ENCODE data around the gene CAVIN3. TPM values are rescaled to one million over a fixed set of nuclear protein-coding genes. Genes with fewer than 3 reads are reported as not detected.

Gene CAVIN3
- total and polyA plus RNA-seq, 10 donors = 10.5 to 42.9 (median 33.5) TPM

DNA sequence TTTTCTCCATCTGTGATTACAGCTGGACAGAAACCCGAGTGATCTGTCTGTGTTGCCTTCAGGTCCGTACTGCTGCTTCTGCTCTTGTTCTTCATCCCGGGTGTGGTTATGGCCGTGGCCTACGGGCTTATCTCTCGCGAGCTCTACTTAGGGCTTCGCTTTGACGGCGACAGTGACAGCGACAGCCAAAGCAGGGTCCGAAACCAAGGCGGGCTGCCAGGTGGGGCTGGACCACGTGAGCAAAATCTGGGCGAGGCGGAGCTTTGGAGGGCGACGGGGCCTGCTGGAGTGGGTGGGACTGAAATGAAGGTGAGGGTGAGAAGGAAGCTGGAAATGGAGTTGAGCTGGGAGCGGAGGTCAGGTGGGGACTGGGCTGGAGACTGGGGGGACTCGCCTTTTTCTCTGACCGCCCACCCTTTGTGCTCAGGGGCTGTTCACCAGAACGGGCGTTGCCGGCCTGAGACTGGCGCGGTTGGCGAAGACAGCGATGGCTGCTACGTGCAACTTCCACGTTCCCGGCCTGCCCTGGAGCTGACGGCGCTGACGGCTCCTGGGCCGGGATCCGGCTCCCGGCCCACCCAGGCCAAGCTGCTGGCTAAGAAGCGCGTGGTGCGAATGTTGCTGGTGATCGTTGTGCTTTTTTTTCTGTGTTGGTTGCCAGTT, 49.6 kb downstream of the CAVIN3 start:
- Histone ChIP-seq H3K4me1 (no peaks in the 10 kb centered on the region), H3K9me3 (no peaks in the 10 kb centered on the region), H3K36me3 (no peaks in the 10 kb centered on the region), H3K27ac (no peak overlapping the region), H3K27me3 (replicated peaks in 1 of 7) (peaks cover 0 to 40% (median 0%) of the 10 kb centered on the region in 7 donors), H3K4me3 (peak overlapping the region in 1 of 8 donors; percentile 18)
- intact Hi-C loops (cut with DNase I; ENCODE audit: low total_unique reads) = no loop called here
- TF ChIP-seq POLR2A (IDR thresholded peaks at IDR 0.05) (no peak), POLR2AphosphoS5 (IDR thresholded peaks at IDR 0.05) (no peak)
- TF ChIP-seq, protein P1, sequence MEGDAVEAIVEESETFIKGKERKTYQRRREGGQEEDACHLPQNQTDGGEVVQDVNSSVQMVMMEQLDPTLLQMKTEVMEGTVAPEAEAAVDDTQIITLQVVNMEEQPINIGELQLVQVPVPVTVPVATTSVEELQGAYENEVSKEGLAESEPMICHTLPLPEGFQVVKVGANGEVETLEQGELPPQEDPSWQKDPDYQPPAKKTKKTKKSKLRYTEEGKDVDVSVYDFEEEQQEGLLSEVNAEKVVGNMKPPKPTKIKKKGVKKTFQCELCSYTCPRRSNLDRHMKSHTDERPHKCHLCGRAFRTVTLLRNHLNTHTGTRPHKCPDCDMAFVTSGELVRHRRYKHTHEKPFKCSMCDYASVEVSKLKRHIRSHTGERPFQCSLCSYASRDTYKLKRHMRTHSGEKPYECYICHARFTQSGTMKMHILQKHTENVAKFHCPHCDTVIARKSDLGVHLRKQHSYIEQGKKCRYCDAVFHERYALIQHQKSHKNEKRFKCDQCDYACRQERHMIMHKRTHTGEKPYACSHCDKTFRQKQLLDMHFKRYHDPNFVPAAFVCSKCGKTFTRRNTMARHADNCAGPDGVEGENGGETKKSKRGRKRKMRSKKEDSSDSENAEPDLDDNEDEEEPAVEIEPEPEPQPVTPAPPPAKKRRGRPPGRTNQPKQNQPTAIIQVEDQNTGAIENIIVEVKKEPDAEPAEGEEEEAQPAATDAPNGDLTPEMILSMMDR (IDR thresholded peaks at IDR 0.05 in 8 of 11, conservative IDR thresholded peaks at IDR 0.05 in 3 of 11) = no peak
- 63 to 90% (median 83%) methylated on average over 31 to 41 of the region's 41 CpGs for WGBS, 5 donors
- DNase-seq = no peak

DNA sequence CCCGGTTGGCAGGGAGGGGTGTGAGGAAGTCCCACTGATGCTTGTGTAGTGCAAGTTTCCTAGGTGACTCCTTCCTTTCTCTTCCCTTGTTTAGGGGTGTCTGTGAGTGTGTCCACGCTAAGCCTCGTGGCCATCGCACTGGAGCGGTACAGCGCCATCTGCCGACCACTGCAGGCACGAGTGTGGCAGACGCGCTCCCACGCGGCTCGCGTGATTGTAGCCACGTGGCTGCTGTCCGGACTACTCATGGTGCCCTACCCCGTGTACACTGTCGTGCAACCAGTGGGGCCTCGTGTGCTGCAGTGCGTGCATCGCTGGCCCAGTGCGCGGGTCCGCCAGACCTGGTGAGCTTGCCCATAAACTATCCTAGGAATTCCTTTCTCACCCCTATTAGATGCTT, 50.3 kb downstream of the CAVIN3 start:
- H3K27me3 ChIP-seq (replicated peaks in 1 of 7) = peaks cover 0 to 41% (median 0%) of the 10 kb centered on the region in 7 donors
- intact Hi-C loops (cut with DNase I; ENCODE audit: low total_unique reads) = no loop called here
- WGBS, 5 donors = 79 to 93% (median 83%) methylated on average over 20 to 24 of the region's 24 CpGs
- no peaks in the 10 kb centered on the region for H3K4me1 ChIP-seq
- H3K27ac ChIP-seq = no peak overlapping the region
- H3K36me3 ChIP-seq = no peaks in the 10 kb centered on the region
- DNase-seq = peak; percentile 79
- TF ChIP-seq POLR2A (IDR thresholded peaks at IDR 0.05) (no peak), POLR2AphosphoS5 (IDR thresholded peaks at IDR 0.05) (no peak)
- TF ChIP-seq, protein P1 (IDR thresholded peaks at IDR 0.05 in 8 of 11, conservative IDR thresholded peaks at IDR 0.05 in 3 of 11) = peak in 1 of 11 experiments; percentile 41
- H3K4me3 ChIP-seq = no peak overlapping the region
- H3K9me3 ChIP-seq = no peaks in the 10 kb centered on the region

Other genes with a start within 250 kb of the CAVIN3 start
- gene OR56B4, start 212.8 kb downstream of the CAVIN3 start, total RNA-seq = not detected
- not detected for gene OR56B4, start 212.8 kb downstream of the CAVIN3 start, polyA plus RNA-seq
- gene OR52B2, start 150.2 kb downstream of the CAVIN3 start, total RNA-seq = 1 to 10 TPM in 1 of 7 donors, not detected in 6; 1.2 TPM
- not detected for gene OR52B2, start 150.2 kb downstream of the CAVIN3 start, polyA plus RNA-seq
- not detected for gene OR52W1, start 121.3 kb downstream of the CAVIN3 start, total RNA-seq
- not detected for gene OR52W1, start 121.3 kb downstream of the CAVIN3 start, polyA plus RNA-seq
- gene C11orf42, start 114.9 kb downstream of the CAVIN3 start, total RNA-seq = not detected
- gene C11orf42, start 114.9 kb downstream of the CAVIN3 start, polyA plus RNA-seq = not detected
- 10 to 100 TPM; 36.3 to 77.6 (median 41.1) TPM for gene FHIP1B, start 85.9 kb downstream of the CAVIN3 start, total RNA-seq
- gene FHIP1B, start 85.9 kb downstream of the CAVIN3 start, polyA plus RNA-seq = 10 to 100 TPM; 14.9 to 41.6 (median 39.1) TPM
- under 1 TPM in 5 of 7 donors, not detected in 2; 0.23 to 0.60 (median 0.33) TPM for gene CNGA4, start 81.4 kb downstream of the CAVIN3 start, total RNA-seq
- gene CNGA4, start 81.4 kb downstream of the CAVIN3 start, polyA plus RNA-seq = under 1 TPM; 0.06 to 0.29 (median 0.09) TPM
- gene CCKBR, start 60.7 kb downstream of the CAVIN3 start, total RNA-seq = not detected
- gene CCKBR, start 60.7 kb downstream of the CAVIN3 start, polyA plus RNA-seq = not detected
- gene SMPD1, start 70.0 kb upstream of the CAVIN3 start, total RNA-seq = 10 to 100 TPM; 21.9 to 33.8 (median 27.7) TPM
- 10 to 100 TPM; 23.8 to 28.9 (median 24.2) TPM for gene SMPD1, start 70.0 kb upstream of the CAVIN3 start, polyA plus RNA-seq
- gene APBB1, start 98.6 kb upstream of the CAVIN3 start, total RNA-seq = 10 to 100 TPM; 23.5 to 42.4 (median 27.3) TPM
- 10 to 100 TPM; 18.6 to 25.9 (median 22.2) TPM for gene APBB1, start 98.6 kb upstream of the CAVIN3 start, polyA plus RNA-seq
- gene HPX, start 120.5 kb upstream of the CAVIN3 start, total RNA-seq = 1 to 10 TPM in 6 of 7 donors, not detected in 1; 1.0 to 3.8 (median 2.8) TPM
- 1 to 10 TPM in 1 of 3 donors, under 1 TPM in 2; 0.65 to 1.4 (median 0.83) TPM for gene HPX, start 120.5 kb upstream of the CAVIN3 start, polyA plus RNA-seq
- 10 to 100 TPM; 11.3 to 27.6 (median 19.9) TPM for gene TRIM3, start 153.4 kb upstream of the CAVIN3 start, total RNA-seq
- gene TRIM3, start 153.4 kb upstream of the CAVIN3 start, polyA plus RNA-seq = 1 to 10 TPM; 6.3 to 8.1 (median 6.8) TPM
- 10 to 100 TPM; 29.8 to 72.7 (median 37.1) TPM for gene ARFIP2, start 160.8 kb upstream of the CAVIN3 start, total RNA-seq
- 10 to 100 TPM; 23.4 to 36.5 (median 35.8) TPM for gene ARFIP2, start 160.8 kb upstream of the CAVIN3 start, polyA plus RNA-seq
- 10 to 100 TPM; 32.7 to 71.3 (median 46.9) TPM for gene TIMM10B, start 161.0 kb upstream of the CAVIN3 start, total RNA-seq
- 10 to 100 TPM; 10.7 to 33.8 (median 19.8) TPM for gene TIMM10B, start 161.0 kb upstream of the CAVIN3 start, polyA plus RNA-seq
- gene DNHD1, start 176.8 kb upstream of the CAVIN3 start, total RNA-seq = 10 to 100 TPM; 19.0 to 40.7 (median 27.6) TPM
- gene DNHD1, start 176.8 kb upstream of the CAVIN3 start, polyA plus RNA-seq = 10 to 100 TPM in 2 of 3 donors, 1 to 10 TPM in 1; 6.0 to 17.0 (median 15.1) TPM

Data from spleen (tissue), 11 donors.